ENCODE measurements around the gene PRR22. TPM values are rescaled to one million over a fixed set of nuclear protein-coding genes. Genes with fewer than 3 reads are reported as not detected.
A peak's percentile ranks its signal among the peaks of the same experiment; 100 is the strongest.
"Not testable (repeated sequence)": the region's sequence is repeated elsewhere in the genome, so short reads cannot be mapped to it uniquely, and the experiment has no call there.

Gene PRR22
- total RNA-seq, 1 experiment from 2014 or later = 13.5 TPM

- H3K9me2 ChIP-seq (ENCODE audit: insufficient read depth); ATAC-seq; H3K4me2 ChIP-seq (ENCODE audit: low read length); H3K4me3 ChIP-seq (replicated peaks in 1 of 2; ENCODE audit: low read depth in 1 of 2, low read length in 2 of 2); DNase-seq (ENCODE audit: low read depth, low spot score); H3K36me3 ChIP-seq (ENCODE audit: control insufficient read depth in 1 of 2, insufficient read depth in 2 of 2, low read length in 2 of 2); H3K27me3 ChIP-seq (ENCODE audit: insufficient read depth, low read length); H3K79me2 ChIP-seq (ENCODE audit: insufficient read depth, low read length); CTCF ChIA-PET; H3K9me3 ChIP-seq (ENCODE audit: control insufficient read depth in 1 of 2, insufficient read depth in 1 of 2, low read depth in 1 of 2, low read length in 2 of 2); BruUV-seq (replicated peaks); H3K4me1 ChIP-seq (ENCODE audit: control insufficient read depth in 1 of 2, insufficient read depth in 2 of 2, low read length in 2 of 2); RAD21 ChIA-PET (ENCODE audit: low non-redundant PET in 1 of 2, low total read pairs in 2 of 2, uncharacterized antibody in 2 of 2, unreplicated experiment in 2 of 2); H3K27ac ChIP-seq (ENCODE audit: low read depth, low read length); H4K20me1 ChIP-seq (ENCODE audit: insufficient read depth); intact Hi-C loops (cut with micrococcal nuclease); H3K9ac ChIP-seq (ENCODE audit: low read length); H2AFZ ChIP-seq (ENCODE audit: low read depth, low read length, poor library complexity, severe bottlenecking): not testable (repeated sequence)
- POLR2A ChIA-PET = interaction anchor here (0.7 kb wide), 1 partner anchor 25 kb away, joined by 3 read pairs; the partner anchor contains the start of gene CATSPERD
Measured at GRCh38 chr19:5744999-5745398, 39.5 kb downstream of the PRR22 start.

- CTCF ChIA-PET = interaction anchor here (0.7 kb wide), 1 partner anchor 54 kb away, joined by 4 read pairs; no protein-coding TSS in a partner anchor
- intact Hi-C loops (cut with micrococcal nuclease) = no loop called here
- no peak for TF ChIP-seq MAX (IDR thresholded peaks at IDR 0.05)
- TF ChIP-seq ATF3 (IDR thresholded peaks at IDR 0.05) = no peak
- TF ChIP-seq ZFX (IDR thresholded peaks at IDR 0.05) = no peak
- no peak for TF ChIP-seq ELF1 (IDR thresholded peaks at IDR 0.05; ENCODE audit: borderline replicate concordance, low read depth)
- no peak for TF ChIP-seq EZH2phosphoT487 (IDR thresholded peaks at IDR 0.05; ENCODE audit: borderline replicate concordance)
- no peak for TF ChIP-seq SRF (IDR thresholded peaks at IDR 0.05; ENCODE audit: low read depth)
- no peak for TF ChIP-seq ZNF274 (IDR thresholded peaks at IDR 0.05; ENCODE audit: low read depth, low read length)
- no peak for TF ChIP-seq REST (IDR thresholded peaks at IDR 0.05; ENCODE audit: low read depth)
- no peak for TF ChIP-seq EZH2 (IDR thresholded peaks at IDR 0.05)
- TF ChIP-seq TCF7L2 (IDR thresholded peaks at IDR 0.05; ENCODE audit: borderline replicate concordance, extremely low read depth, insufficient read depth, insufficient read length) = no peak
- no peak for TF ChIP-seq ZBTB33 (IDR thresholded peaks at IDR 0.05; ENCODE audit: extremely low read depth, insufficient replicate concordance, low read length)
- no peak for TF ChIP-seq POLR2A (IDR thresholded peaks at IDR 0.05; ENCODE audit: borderline replicate concordance, extremely low read depth, insufficient read depth, insufficient read length)
- no peak for TF ChIP-seq CBX3 (IDR thresholded peaks at IDR 0.05; ENCODE audit: low read depth)
- TF ChIP-seq CEBPB (IDR thresholded peaks at IDR 0.05; ENCODE audit: low read depth) = no peak
- no peak for TF ChIP-seq SIN3A (IDR thresholded peaks at IDR 0.05; ENCODE audit: low read depth)
- no peaks in the 10 kb centered on the region for H3K9me3 ChIP-seq (ENCODE audit: control insufficient read depth in 1 of 2, insufficient read depth in 1 of 2, low read depth in 1 of 2, low read length in 2 of 2)
- H3K27ac ChIP-seq (ENCODE audit: low read depth, low read length) = no peak overlapping the region
- H3K4me3 ChIP-seq (replicated peaks in 1 of 2; ENCODE audit: low read depth in 1 of 2, low read length in 2 of 2) = no peak overlapping the region
- RAD21 ChIA-PET (ENCODE audit: low non-redundant PET in 1 of 2, low total read pairs in 2 of 2, uncharacterized antibody in 2 of 2, unreplicated experiment in 2 of 2) = interaction anchor here in 1 of 2 experiments (0.7 kb wide), 1 partner anchor 30 kb away, joined by 3 read pairs; no protein-coding TSS in a partner anchor
- H3K36me3 ChIP-seq (ENCODE audit: control insufficient read depth in 1 of 2, insufficient read depth in 2 of 2, low read length in 2 of 2) = no peaks in the 10 kb centered on the region
- no peaks in the 10 kb centered on the region for H3K27me3 ChIP-seq (ENCODE audit: insufficient read depth, low read length)
- H3K9ac ChIP-seq (ENCODE audit: low read length) = no peak overlapping the region
- H4K20me1 ChIP-seq (ENCODE audit: insufficient read depth) = no peaks in the 10 kb centered on the region
- no peak overlapping the region for H2AFZ ChIP-seq (ENCODE audit: low read depth, low read length, poor library complexity, severe bottlenecking)
- BruUV-seq (replicated peaks) = no TSS peak
- no peaks in the 10 kb centered on the region for H3K9me2 ChIP-seq (ENCODE audit: insufficient read depth)
- POLR2A ChIA-PET = interaction anchor here (0.6 kb wide), 1 partner anchor 52 kb away, joined by 3 read pairs; no protein-coding TSS in a partner anchor
- H3K4me1 ChIP-seq (ENCODE audit: control insufficient read depth in 1 of 2, insufficient read depth in 2 of 2, low read length in 2 of 2) = no peaks in the 10 kb centered on the region
- peak; percentile 47; the same call in 1 of the 2 replicates for ATAC-seq
- no peak overlapping the region for H3K4me2 ChIP-seq (ENCODE audit: low read length)
- DNase-seq (ENCODE audit: low read depth, low spot score) = no peak
- H3K79me2 ChIP-seq (ENCODE audit: insufficient read depth, low read length) = no peaks in the 10 kb centered on the region
Measured at GRCh38 chr19:5743630-5744029, 40.9 kb downstream of the PRR22 start.

All from HCT116 (cell line).